Left ventricle myocardium superior (tissue), 1 donor: ENCODE results near the gene ESD. TPM values are rescaled to one million over a fixed set of nuclear protein-coding genes. Genes with fewer than 3 reads are reported as not detected.
A peak's percentile ranks its signal among the peaks of the same experiment; 100 is the strongest.
"Not testable (repeated sequence)": the region's sequence is repeated elsewhere in the genome, so short reads cannot be mapped to it uniquely, and the experiment has no call there.

ENCODE experiments used
- ATAC-seq: fragments of 200-7000 bp; cut with Tn5 transposase; one replicate; pipeline ENCODE4 v1.9.1; 2020; ENCODE audit warnings: mild to moderate bottlenecking, moderate library complexity
- DNase-seq: peaks from one replicate; pipeline ENCODE4 v3.0.0-alpha.2; 2020
- intact Hi-C: fragments of 100-400 bp; cut with micrococcal nuclease; formaldehyde crosslinking; loops from one replicate; pipeline ENCODE4 v1.11.0; 2022
- long read RNA-seq: library from polyadenylated mRNA; unstranded; transcript quantifications from one replicate; pipeline ENCODE4 v2.0.0, GENCODE V29; 2021
- total RNA-seq: library from RNA; stranded (reverse); fragmentation: NEBNext Ultra II Directional; extraction: Animal tissue kit (Norgen Biotek cat#: 25700); gene quantifications from one replicate; pipeline ENCODE4 v1.2.1, GENCODE V29; 2021
- donor health status: DM: no; HTN: yes; CAD: no; lungs with severe emphysema.

Gene ESD, protein sequence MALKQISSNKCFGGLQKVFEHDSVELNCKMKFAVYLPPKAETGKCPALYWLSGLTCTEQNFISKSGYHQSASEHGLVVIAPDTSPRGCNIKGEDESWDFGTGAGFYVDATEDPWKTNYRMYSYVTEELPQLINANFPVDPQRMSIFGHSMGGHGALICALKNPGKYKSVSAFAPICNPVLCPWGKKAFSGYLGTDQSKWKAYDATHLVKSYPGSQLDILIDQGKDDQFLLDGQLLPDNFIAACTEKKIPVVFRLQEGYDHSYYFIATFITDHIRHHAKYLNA
- total RNA-seq = 102 TPM
- long read RNA-seq, transcript ESD-202 (10 exons, 1,192 nt) = major isoform, 89 of 107 reads
- long read RNA-seq, partial matches to known transcripts = 9 of 107 reads
- long read RNA-seq, other reads (novel, unspliced or antisense) = 8 of 107 reads

DNA sequence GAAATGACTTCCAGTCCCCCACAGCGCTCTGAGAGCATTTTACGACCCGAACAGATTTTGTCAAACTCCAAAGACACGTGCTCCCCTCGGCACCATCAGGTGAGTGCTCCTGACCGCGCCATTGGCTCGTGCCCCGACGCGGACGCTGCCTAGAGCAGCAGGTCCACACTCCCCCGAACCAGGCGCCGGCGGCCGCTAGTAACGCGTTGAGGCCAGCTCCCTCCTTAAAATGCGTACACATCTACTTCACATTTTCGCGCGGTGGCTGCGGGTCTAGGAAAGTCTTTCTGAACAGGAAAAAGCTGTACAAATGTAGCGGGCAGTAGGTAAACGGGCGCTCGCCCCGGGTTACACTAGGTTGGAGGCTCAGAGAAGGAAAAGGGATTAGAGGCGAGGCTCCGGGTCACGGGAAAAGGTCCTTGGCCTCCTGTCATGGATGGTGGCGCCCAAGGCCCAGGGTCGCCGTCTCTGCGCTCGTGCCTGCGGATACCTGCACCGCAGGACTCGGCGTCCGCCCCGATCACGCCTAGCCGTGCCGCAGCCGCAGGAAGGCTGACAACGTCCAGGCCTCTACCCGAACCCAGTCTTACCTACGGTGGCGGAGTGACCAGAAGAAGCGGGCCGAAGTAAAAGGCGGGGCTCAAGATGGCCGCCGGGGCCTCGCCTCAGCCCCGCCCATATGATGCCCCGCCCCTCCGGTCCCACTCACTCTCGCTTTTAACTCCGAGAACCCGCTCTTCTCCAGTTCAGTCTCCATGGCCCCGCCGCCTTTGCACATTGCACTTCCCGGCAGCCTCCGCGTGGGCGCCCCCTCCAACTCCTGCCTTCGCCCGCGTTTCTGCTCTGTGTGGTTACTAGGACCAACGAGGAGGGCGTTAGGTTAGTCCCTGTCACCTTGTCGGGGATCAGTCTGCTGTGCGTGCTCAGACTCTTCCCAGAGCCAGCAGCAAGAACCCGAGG is at the start of gene ESD:
ESD (minus strand) TSS at position 647 of the 960 bp plus-strand sequence. CDS start 5,748 bp downstream, outside the sequence.
- DNase-seq (peak; percentile 97), ATAC-seq (peak; percentile 99)
- intact Hi-C loops = no loop called here

- ATAC-seq (no peak), DNase-seq (no peak)
- intact Hi-C loops = no loop called here
These were observed 49.8 kb upstream of the ESD start for GRCh38 chr13:46846726-46847125.

DNA sequence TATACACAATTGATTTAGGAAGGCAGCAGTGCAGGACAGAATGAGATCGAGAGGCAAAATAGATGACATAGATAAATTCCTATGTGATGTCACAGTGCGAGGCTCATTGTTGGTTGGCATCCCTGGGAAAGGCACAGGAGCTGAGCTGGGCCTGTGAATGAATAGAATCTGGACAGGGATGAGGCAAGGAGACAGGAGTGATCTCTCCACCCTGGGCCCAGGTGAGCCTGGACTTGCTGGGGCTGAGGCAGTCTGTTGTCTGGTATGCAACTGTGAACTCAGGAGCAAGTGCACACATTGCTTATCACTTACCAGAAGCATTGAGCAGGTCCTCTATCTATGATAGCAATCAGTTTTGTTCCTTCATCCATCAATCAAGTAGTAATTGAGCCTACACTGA is 48.2 kb upstream of the ESD start:
- intact Hi-C loops = no loop called here
- ATAC-seq (no peak), DNase-seq (no peak)

DNA sequence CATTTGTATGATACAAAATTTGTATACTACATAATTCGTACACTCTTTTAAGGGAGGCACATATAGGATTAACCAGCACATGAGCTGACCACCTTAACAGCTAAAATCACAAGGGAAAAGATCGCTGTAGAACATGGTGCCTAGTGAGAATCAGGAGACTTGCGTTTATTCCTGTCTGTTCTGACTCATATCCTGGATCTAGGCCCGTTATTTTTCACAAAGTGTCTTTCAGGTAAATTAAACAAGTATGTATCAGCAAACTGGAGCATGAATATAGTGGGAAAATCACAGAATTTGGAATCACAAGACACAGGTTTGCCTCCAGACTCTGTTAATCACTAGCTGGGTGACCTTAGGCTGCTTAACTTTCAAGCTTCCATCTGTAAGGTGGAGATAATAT is 47.5 kb upstream of the ESD start:
- intact Hi-C loops = no loop called here
- ATAC-seq = no peak
- DNase-seq = no peak

GRCh38 chr13:46839399-46839798 is 42.4 kb upstream of the ESD start:
- intact Hi-C loops = no loop called here
- ATAC-seq (no peak), DNase-seq (no peak)

DNA sequence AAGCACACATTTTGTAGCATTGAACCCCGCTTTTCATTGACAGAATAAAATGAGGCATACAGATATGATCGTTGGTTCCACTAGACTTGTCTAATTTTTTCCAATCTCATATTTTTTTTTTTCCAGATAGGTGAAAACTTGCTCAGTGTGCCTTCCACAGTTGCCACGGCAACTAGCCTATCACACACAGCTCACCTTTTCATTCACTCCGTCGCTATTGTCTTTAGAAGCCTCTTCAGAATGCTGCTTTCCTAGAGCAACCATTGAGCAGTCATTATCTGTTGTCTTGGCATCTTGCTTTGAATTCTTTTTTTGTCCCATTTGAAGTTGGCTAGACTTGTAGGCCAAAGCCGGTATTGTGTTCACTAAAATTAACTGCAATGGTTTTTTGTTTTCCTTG is 37.7 kb upstream of the ESD start:
- intact Hi-C loops = loop anchor here (5.0 kb wide), 1 partner anchor 938 kb away; no protein-coding TSS in a partner anchor
- no peak for ATAC-seq

GRCh38 chr13:46831588-46832194 is 34.7 kb upstream of the ESD start:
- intact Hi-C loops = loop anchor here (5.0 kb wide), 1 partner anchor 941 kb away; no protein-coding TSS in a partner anchor
- DNase-seq (no peak), ATAC-seq (no peak)

More for the DNA sequence above, 37.7 kb upstream of the ESD start:
- no peak for DNase-seq

- intact Hi-C loops = loop anchor here (5.0 kb wide), 1 partner anchor 942 kb away; no protein-coding TSS in a partner anchor
- ATAC-seq = no peak
- DNase-seq = no peak
These were observed 33.5 kb upstream of the ESD start for GRCh38 chr13:46830405-46831005.

- intact Hi-C loops = no loop called here
- DNase-seq = no peak
- no peak for ATAC-seq
These were observed 25.6 kb upstream of the ESD start for GRCh38 chr13:46822551-46822950.

GRCh38 chr13:46817838-46818476 is 21.0 kb upstream of the ESD start:
- ATAC-seq (no peak), DNase-seq (no peak)
- intact Hi-C loops = no loop called here

DNA sequence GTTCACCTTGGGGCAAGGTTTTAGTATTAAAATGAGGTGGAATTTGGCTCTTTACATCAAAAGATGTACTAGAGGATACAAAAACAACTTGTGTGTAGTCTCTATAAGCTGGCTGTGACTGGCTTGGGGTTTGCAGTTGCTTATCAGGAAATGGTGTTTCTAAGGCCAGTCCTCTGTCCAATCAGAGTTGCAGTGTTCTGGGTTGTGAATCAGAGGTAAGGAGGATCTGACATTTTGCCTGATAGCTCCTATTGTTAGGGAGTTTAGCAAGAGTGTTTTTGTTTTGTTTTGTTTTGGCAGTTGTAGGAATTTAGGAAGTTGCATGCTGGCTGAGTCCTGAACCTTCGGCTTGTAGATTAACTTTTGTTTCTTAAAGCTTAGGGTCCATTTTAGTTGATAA is 20.1 kb upstream of the ESD start:
- no peak for DNase-seq

GRCh38 chr13:46816371-46816770 is 19.4 kb upstream of the ESD start:
- intact Hi-C loops = no loop called here
- no peak for ATAC-seq
- DNase-seq = no peak

More for the DNA sequence above, 20.1 kb upstream of the ESD start:
- intact Hi-C loops = no loop called here
- ATAC-seq = no peak

DNA sequence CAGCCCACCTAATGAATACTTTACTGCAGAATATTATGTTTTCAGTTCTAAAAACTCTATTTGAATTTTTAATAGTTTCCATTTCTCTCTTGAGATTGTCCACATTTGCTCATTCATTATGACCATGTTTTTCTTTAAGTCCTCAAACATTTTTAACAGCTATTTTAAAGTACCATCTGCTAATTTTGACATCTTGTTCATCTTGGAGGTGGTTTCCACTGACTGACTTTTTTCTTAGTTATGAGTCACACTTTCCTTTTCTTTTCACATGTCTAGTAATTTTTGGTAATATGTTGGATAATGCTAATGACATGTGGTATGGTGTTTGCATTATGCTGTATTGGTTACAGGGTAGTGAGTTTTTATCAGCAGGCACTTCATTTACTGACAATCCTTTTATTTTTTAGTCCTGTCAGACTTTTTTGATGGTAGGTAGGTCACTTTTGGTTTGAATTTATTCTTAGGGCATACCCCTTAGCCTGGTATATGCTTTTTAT is 15.4 kb upstream of the ESD start:
- no peak for ATAC-seq
- intact Hi-C loops = no loop called here
- DNase-seq = no peak

GRCh38 chr13:46810440-46810839 is 13.5 kb upstream of the ESD start:
- intact Hi-C loops = no loop called here
- ATAC-seq = no peak
- no peak for DNase-seq

- intact Hi-C loops, ATAC-seq, DNase-seq: not testable (repeated sequence)
These were observed 8.0 kb upstream of the ESD start for GRCh38 chr13:46804921-46805320.

GRCh38 chr13:46804391-46804815 is 7.4 kb upstream of the ESD start:
- DNase-seq = no peak
- intact Hi-C loops = no loop called here

GRCh38 chr13:46803586-46803985 is 6.6 kb upstream of the ESD start:
- DNase-seq (no peak), ATAC-seq (no peak)
- intact Hi-C loops = no loop called here

More at GRCh38 chr13:46804391-46804815, 7.4 kb upstream of the ESD start:
- ATAC-seq = no peak

- ATAC-seq (no peak), DNase-seq (no peak)
- intact Hi-C loops = no loop called here
These were observed 4.9 kb upstream of the ESD start for GRCh38 chr13:46801858-46802257.
